SK-N-SH (cell line): ENCODE results near the gene HMBS.

Experiments
- POLR2AphosphoS5 ChIP-seq: IDR thresholded peaks from 2 replicates; pipeline ENCODE4 v1.6.1; 2012; ENCODE audit warnings: low read depth, low read length
- RAD21 ChIP-seq: IDR thresholded peaks from 2 replicates; pipeline ENCODE4 v1.6.1; 2012; ENCODE audit warnings: mild to moderate bottlenecking, low read length
- SMC3 ChIP-seq: IDR thresholded peaks from 2 replicates; pipeline ENCODE4 v1.6.1; 2012; ENCODE audit warnings: low read depth, low read length, improper control_type of control experiment
- TF ChIP-seq, protein P1 (sequence below): IDR thresholded peaks from 2 replicates; pipeline ENCODE4 v1.6.1; 2012; ENCODE audit warnings: mild to moderate bottlenecking, low read depth, low read length, moderate library complexity
- TF ChIP-seq, protein P2 (sequence below): IDR thresholded peaks from 2 replicates; pipeline ENCODE4 v1.4.0; 2012; ENCODE audit warnings: low read depth, borderline replicate concordance

DNA sequence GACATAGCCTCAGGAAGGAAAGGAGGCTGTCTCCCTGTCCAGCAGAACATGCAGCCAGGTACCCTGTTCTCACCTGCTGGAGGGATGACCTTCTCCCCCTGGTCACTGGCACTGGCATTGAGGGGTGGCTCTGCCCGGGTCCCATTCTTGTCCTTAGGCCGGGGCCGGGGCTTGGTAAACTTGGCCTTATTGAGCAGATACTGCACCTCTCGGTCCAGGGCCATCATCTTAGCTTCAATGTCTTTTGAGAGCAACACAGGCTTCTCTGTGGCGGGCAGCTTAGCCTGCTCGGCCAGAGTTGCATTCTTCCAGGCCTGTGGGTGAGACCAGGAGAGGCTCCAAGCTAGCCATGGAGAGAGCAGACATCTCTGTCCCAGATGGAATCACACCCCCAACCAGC is 38.2 kb upstream of the HMBS start:
- TF ChIP-seq, protein P1, sequence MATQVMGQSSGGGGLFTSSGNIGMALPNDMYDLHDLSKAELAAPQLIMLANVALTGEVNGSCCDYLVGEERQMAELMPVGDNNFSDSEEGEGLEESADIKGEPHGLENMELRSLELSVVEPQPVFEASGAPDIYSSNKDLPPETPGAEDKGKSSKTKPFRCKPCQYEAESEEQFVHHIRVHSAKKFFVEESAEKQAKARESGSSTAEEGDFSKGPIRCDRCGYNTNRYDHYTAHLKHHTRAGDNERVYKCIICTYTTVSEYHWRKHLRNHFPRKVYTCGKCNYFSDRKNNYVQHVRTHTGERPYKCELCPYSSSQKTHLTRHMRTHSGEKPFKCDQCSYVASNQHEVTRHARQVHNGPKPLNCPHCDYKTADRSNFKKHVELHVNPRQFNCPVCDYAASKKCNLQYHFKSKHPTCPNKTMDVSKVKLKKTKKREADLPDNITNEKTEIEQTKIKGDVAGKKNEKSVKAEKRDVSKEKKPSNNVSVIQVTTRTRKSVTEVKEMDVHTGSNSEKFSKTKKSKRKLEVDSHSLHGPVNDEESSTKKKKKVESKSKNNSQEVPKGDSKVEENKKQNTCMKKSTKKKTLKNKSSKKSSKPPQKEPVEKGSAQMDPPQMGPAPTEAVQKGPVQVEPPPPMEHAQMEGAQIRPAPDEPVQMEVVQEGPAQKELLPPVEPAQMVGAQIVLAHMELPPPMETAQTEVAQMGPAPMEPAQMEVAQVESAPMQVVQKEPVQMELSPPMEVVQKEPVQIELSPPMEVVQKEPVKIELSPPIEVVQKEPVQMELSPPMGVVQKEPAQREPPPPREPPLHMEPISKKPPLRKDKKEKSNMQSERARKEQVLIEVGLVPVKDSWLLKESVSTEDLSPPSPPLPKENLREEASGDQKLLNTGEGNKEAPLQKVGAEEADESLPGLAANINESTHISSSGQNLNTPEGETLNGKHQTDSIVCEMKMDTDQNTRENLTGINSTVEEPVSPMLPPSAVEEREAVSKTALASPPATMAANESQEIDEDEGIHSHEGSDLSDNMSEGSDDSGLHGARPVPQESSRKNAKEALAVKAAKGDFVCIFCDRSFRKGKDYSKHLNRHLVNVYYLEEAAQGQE, result no peak
- TF ChIP-seq RAD21 (no peak), SMC3 (no peak), POLR2AphosphoS5 (no peak)
- TF ChIP-seq, protein P2, sequence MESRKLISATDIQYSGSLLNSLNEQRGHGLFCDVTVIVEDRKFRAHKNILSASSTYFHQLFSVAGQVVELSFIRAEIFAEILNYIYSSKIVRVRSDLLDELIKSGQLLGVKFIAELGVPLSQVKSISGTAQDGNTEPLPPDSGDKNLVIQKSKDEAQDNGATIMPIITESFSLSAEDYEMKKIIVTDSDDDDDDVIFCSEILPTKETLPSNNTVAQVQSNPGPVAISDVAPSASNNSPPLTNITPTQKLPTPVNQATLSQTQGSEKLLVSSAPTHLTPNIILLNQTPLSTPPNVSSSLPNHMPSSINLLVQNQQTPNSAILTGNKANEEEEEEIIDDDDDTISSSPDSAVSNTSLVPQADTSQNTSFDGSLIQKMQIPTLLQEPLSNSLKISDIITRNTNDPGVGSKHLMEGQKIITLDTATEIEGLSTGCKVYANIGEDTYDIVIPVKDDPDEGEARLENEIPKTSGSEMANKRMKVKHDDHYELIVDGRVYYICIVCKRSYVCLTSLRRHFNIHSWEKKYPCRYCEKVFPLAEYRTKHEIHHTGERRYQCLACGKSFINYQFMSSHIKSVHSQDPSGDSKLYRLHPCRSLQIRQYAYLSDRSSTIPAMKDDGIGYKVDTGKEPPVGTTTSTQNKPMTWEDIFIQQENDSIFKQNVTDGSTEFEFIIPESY, result no peak
